ENCODE measurements around the gene SAMD5. TPM values are rescaled to one million over a fixed set of nuclear protein-coding genes. Genes with fewer than 3 reads are reported as not detected.
A peak's percentile ranks its signal among the peaks of the same experiment; 100 is the strongest.

The SAMD5 gene
- total and polyA plus RNA-seq, 9 donors = 1.8 to 5.8 (median 2.2) TPM

DNA sequence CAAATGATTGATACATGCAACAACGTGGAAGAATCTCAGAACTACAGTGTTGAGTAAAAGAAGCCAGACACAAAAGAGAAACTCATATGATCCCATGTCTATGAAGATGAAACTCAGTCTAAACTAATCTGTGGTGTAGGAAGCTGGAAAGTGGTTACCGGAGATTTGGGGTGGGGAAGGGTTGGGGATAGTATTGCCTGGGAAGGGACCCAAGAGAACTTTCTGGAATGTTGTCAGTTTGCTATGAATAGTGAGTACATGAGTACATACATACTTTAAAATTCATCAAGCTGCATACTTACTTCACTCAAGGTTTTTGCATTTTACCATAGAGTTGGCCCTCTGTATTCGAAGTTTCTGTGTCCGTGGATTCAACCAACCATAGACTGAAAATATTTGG, 106.0 kb downstream of the SAMD5 start:
- Histone ChIP-seq H3K4me3 (ENCODE audit: low read length) (no peak overlapping the region), H3K4me1 (ENCODE audit: control insufficient read depth, insufficient read depth, low read length) (no peaks in the 10 kb centered on the region), H3K27me3 (ENCODE audit: control insufficient read depth, insufficient read depth, low read length) (no peaks in the 10 kb centered on the region), H3K36me3 (ENCODE audit: control insufficient read depth, insufficient read depth, low read length) (no peaks in the 10 kb centered on the region), H3K9me3 (replicated peaks; ENCODE audit: control insufficient read depth, low read depth, low read length) (no peaks in the 10 kb centered on the region), H3K27ac (ENCODE audit: low read length) (no peak overlapping the region)
- DNase-seq = peak; percentile 30
- WGBS (ENCODE audit: insufficient coverage) = no CpG with 5 or more reads among the region's 4 CpGs

- no peaks in the 10 kb centered on the region for H3K27me3 ChIP-seq (ENCODE audit: control insufficient read depth, insufficient read depth, low read length)
- no CpG with 5 or more reads among the region's 6 CpGs for WGBS (ENCODE audit: insufficient coverage)
- H3K4me1 ChIP-seq (ENCODE audit: control insufficient read depth, insufficient read depth, low read length) = no peaks in the 10 kb centered on the region
- H3K4me3 ChIP-seq (ENCODE audit: low read length) = no peak overlapping the region
- H3K27ac ChIP-seq (ENCODE audit: low read length) = no peak overlapping the region
- H3K36me3 ChIP-seq (ENCODE audit: control insufficient read depth, insufficient read depth, low read length) = no peaks in the 10 kb centered on the region
- no peak for DNase-seq
- H3K9me3 ChIP-seq (replicated peaks; ENCODE audit: control insufficient read depth, low read depth, low read length) = no peaks in the 10 kb centered on the region
Observed at GRCh38 chr6:147615659-147616456, 107.4 kb downstream of the SAMD5 start.

DNA sequence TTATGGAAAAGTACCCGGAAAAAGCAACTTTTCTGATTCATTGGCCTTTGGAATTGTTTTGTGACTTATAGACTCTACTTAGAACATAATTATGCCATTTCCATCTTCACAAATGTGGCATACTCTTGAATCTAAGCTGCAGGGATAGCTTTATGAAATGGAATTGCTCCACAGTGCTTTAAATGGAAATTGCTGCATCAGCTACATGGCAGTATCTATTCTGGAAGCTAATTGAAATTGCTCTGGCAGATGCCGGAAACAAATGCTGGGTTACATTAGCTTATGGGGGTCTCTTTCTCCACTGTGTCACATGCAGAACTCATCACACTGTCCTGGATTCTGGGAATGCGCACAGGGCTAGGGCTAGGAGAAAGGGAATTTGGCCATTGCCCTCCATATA, 108.9 kb downstream of the SAMD5 start:
- Histone ChIP-seq H3K4me3 (ENCODE audit: low read length) (no peak overlapping the region), H3K27ac (ENCODE audit: low read length) (no peak overlapping the region), H3K27me3 (ENCODE audit: control insufficient read depth, insufficient read depth, low read length) (no peaks in the 10 kb centered on the region), H3K36me3 (ENCODE audit: control insufficient read depth, insufficient read depth, low read length) (no peaks in the 10 kb centered on the region), H3K4me1 (ENCODE audit: control insufficient read depth, insufficient read depth, low read length) (no peaks in the 10 kb centered on the region), H3K9me3 (replicated peaks; ENCODE audit: control insufficient read depth, low read depth, low read length) (no peaks in the 10 kb centered on the region)
- no CpG with 5 or more reads among the region's 3 CpGs for WGBS (ENCODE audit: insufficient coverage)
- no peak for DNase-seq

GRCh38 chr6:147618457-147618856, 110.0 kb downstream of the SAMD5 start:
- 98% methylated on average over 5 of the region's 6 CpGs for WGBS (ENCODE audit: insufficient coverage)
- no peak for DNase-seq
- no peaks in the 10 kb centered on the region for H3K36me3 ChIP-seq (ENCODE audit: control insufficient read depth, insufficient read depth, low read length)
- H3K4me1 ChIP-seq (ENCODE audit: control insufficient read depth, insufficient read depth, low read length) = no peaks in the 10 kb centered on the region
- no peak overlapping the region for H3K4me3 ChIP-seq (ENCODE audit: low read length)
- no peaks in the 10 kb centered on the region for H3K9me3 ChIP-seq (replicated peaks; ENCODE audit: control insufficient read depth, low read depth, low read length)
- no peak overlapping the region for H3K27ac ChIP-seq (ENCODE audit: low read length)
- H3K27me3 ChIP-seq (ENCODE audit: control insufficient read depth, insufficient read depth, low read length) = no peaks in the 10 kb centered on the region

- Histone ChIP-seq H3K27ac (ENCODE audit: low read length) (no peak overlapping the region), H3K4me3 (ENCODE audit: low read length) (no peak overlapping the region), H3K36me3 (ENCODE audit: control insufficient read depth, insufficient read depth, low read length) (no peaks in the 10 kb centered on the region), H3K4me1 (ENCODE audit: control insufficient read depth, insufficient read depth, low read length) (no peaks in the 10 kb centered on the region), H3K9me3 (replicated peaks; ENCODE audit: control insufficient read depth, low read depth, low read length) (no peaks in the 10 kb centered on the region), H3K27me3 (ENCODE audit: control insufficient read depth, insufficient read depth, low read length) (no peaks in the 10 kb centered on the region)
- no peak for DNase-seq
- no CpG with 5 or more reads among the region's 6 CpGs for WGBS (ENCODE audit: insufficient coverage)
Observed at GRCh38 chr6:147618927-147619326, 110.4 kb downstream of the SAMD5 start.

Measured in muscle of leg (tissue), 11 donors.